ENCODE data around the gene PSMB7. TPM values are rescaled to one million over a fixed set of nuclear protein-coding genes. Genes with fewer than 3 reads are reported as not detected.

The PSMB7 gene
- polyA plus RNA-seq, 4 donors: 139 to 221 (median 189) TPM

GRCh38 chr9:124337562-124337961 lies 77.7 kb downstream of the PSMB7 start:
- no peak for FAIRE-seq
- Histone ChIP-seq H3K36me3 (ENCODE audit: control insufficient read depth in 3 of 3, insufficient read depth in 2 of 3, low read depth in 1 of 3, low read length in 3 of 3) (peaks cover 3 to 76% (median 4%) of the 10 kb centered on the region in 3 donors), H3K4me3 (ENCODE audit: low read depth in 1 of 3, low read length in 3 of 3) (no peak overlapping the region)

GRCh38 chr9:124335320-124335707 lies 79.9 kb downstream of the PSMB7 start:
- 86 to 89% (median 87%) methylated on average over 14 of the region's 14 CpGs for WGBS, 3 donors
- FAIRE-seq (no peak), DNase-seq (no peak)
- Histone ChIP-seq H3K9me3 (ENCODE audit: control insufficient read depth in 2 of 2, insufficient read depth in 1 of 2, low read depth in 1 of 2, low read length in 1 of 2) (peaks cover 0 to 5% of the 10 kb centered on the region in 2 donors), H3K4me1 (ENCODE audit: control insufficient read depth in 3 of 3, insufficient read depth in 2 of 3, low read depth in 1 of 3, low read length in 2 of 3) (no peaks in the 10 kb centered on the region), H3K4me3 (ENCODE audit: low read depth in 1 of 3, low read length in 3 of 3) (no peak overlapping the region), H3K27ac (ENCODE audit: low read depth in 1 of 3, low read length in 2 of 3) (no peak overlapping the region), H3K36me3 (ENCODE audit: control insufficient read depth in 3 of 3, insufficient read depth in 2 of 3, low read depth in 1 of 3, low read length in 3 of 3) (peaks cover 3 to 76% (median 4%) of the 10 kb centered on the region in 3 donors), H3K27me3 (ENCODE audit: control insufficient read depth in 3 of 3, insufficient read depth in 3 of 3, low read length in 3 of 3) (no peaks in the 10 kb centered on the region)

More at GRCh38 chr9:124337562-124337961, 77.7 kb downstream of the PSMB7 start:
- no peak for DNase-seq
- WGBS, 3 donors: 94 to 96% (median 96%) methylated on average over 5 of the region's 5 CpGs
- H3K4me1 ChIP-seq (ENCODE audit: control insufficient read depth in 3 of 3, insufficient read depth in 2 of 3, low read depth in 1 of 3, low read length in 2 of 3): no peaks in the 10 kb centered on the region
- H3K9me3 ChIP-seq (ENCODE audit: control insufficient read depth in 2 of 2, insufficient read depth in 1 of 2, low read depth in 1 of 2, low read length in 1 of 2): peaks cover 0 to 5% of the 10 kb centered on the region in 2 donors
- H3K27ac ChIP-seq (ENCODE audit: low read depth in 1 of 3, low read length in 2 of 3): no peak overlapping the region
- H3K27me3 ChIP-seq (ENCODE audit: control insufficient read depth in 3 of 3, insufficient read depth in 3 of 3, low read length in 3 of 3): no peaks in the 10 kb centered on the region

GRCh38 chr9:124334568-124335319 lies 80.5 kb downstream of the PSMB7 start:
- H3K9me3 ChIP-seq (ENCODE audit: control insufficient read depth in 2 of 2, insufficient read depth in 1 of 2, low read depth in 1 of 2, low read length in 1 of 2): peaks cover 0 to 5% of the 10 kb centered on the region in 2 donors
- H3K4me3 ChIP-seq (ENCODE audit: low read depth in 1 of 3, low read length in 3 of 3): no peak overlapping the region
- H3K27me3 ChIP-seq (ENCODE audit: control insufficient read depth in 3 of 3, insufficient read depth in 3 of 3, low read length in 3 of 3): no peaks in the 10 kb centered on the region
- no peak overlapping the region for H3K27ac ChIP-seq (ENCODE audit: low read depth in 1 of 3, low read length in 2 of 3)
- no peak for DNase-seq
- H3K36me3 ChIP-seq (ENCODE audit: control insufficient read depth in 3 of 3, insufficient read depth in 2 of 3, low read depth in 1 of 3, low read length in 3 of 3): peaks cover 3 to 76% (median 4%) of the 10 kb centered on the region in 3 donors
- no peaks in the 10 kb centered on the region for H3K4me1 ChIP-seq (ENCODE audit: control insufficient read depth in 3 of 3, insufficient read depth in 2 of 3, low read depth in 1 of 3, low read length in 2 of 3)
- no peak for FAIRE-seq
- WGBS, 3 donors: 90 to 93% (median 91%) methylated on average over 15 of the region's 15 CpGs

GRCh38 chr9:124333203-124333579 lies 82.1 kb downstream of the PSMB7 start:
- no peak for DNase-seq
- H3K9me3 ChIP-seq (ENCODE audit: control insufficient read depth in 2 of 2, insufficient read depth in 1 of 2, low read depth in 1 of 2, low read length in 1 of 2): peaks cover 0 to 5% of the 10 kb centered on the region in 2 donors
- peaks cover 4 to 82% (median 8%) of the 10 kb centered on the region in 3 donors for H3K36me3 ChIP-seq (ENCODE audit: control insufficient read depth in 3 of 3, insufficient read depth in 2 of 3, low read depth in 1 of 3, low read length in 3 of 3)
- no peaks in the 10 kb centered on the region for H3K27me3 ChIP-seq (ENCODE audit: control insufficient read depth in 3 of 3, insufficient read depth in 3 of 3, low read length in 3 of 3)
- 92 to 98% (median 96%) methylated on average over 7 of the region's 7 CpGs for WGBS, 3 donors
- H3K4me3 ChIP-seq (ENCODE audit: low read depth in 1 of 3, low read length in 3 of 3): no peak overlapping the region
- FAIRE-seq: no peak
- no peak overlapping the region for H3K27ac ChIP-seq (ENCODE audit: low read depth in 1 of 3, low read length in 2 of 3)
- H3K4me1 ChIP-seq (ENCODE audit: control insufficient read depth in 3 of 3, insufficient read depth in 2 of 3, low read depth in 1 of 3, low read length in 2 of 3): no peaks in the 10 kb centered on the region

- peaks cover 4 to 84% (median 8%) of the 10 kb centered on the region in 3 donors for H3K36me3 ChIP-seq (ENCODE audit: control insufficient read depth in 3 of 3, insufficient read depth in 2 of 3, low read depth in 1 of 3, low read length in 3 of 3)
- DNase-seq (no peak), FAIRE-seq (no peak)
- WGBS, 3 donors: 76 to 86% (median 85%) methylated on average over 25 to 28 of the region's 28 CpGs
- H3K4me1 ChIP-seq (ENCODE audit: control insufficient read depth in 3 of 3, insufficient read depth in 2 of 3, low read depth in 1 of 3, low read length in 2 of 3): no peaks in the 10 kb centered on the region
- H3K9me3 ChIP-seq (ENCODE audit: control insufficient read depth in 2 of 2, insufficient read depth in 1 of 2, low read depth in 1 of 2, low read length in 1 of 2): peaks cover 0 to 5% of the 10 kb centered on the region in 2 donors
- no peaks in the 10 kb centered on the region for H3K27me3 ChIP-seq (ENCODE audit: control insufficient read depth in 3 of 3, insufficient read depth in 3 of 3, low read length in 3 of 3)
- no peak overlapping the region for H3K27ac ChIP-seq (ENCODE audit: low read depth in 1 of 3, low read length in 2 of 3)
- no peak overlapping the region for H3K4me3 ChIP-seq (ENCODE audit: low read depth in 1 of 3, low read length in 3 of 3)
These were observed 82.7 kb downstream of the PSMB7 start for GRCh38 chr9:124332361-124333202.

- Histone ChIP-seq H3K27me3 (ENCODE audit: control insufficient read depth in 3 of 3, insufficient read depth in 3 of 3, low read length in 3 of 3) (no peaks in the 10 kb centered on the region), H3K27ac (ENCODE audit: low read depth in 1 of 3, low read length in 2 of 3) (no peak overlapping the region), H3K9me3 (ENCODE audit: control insufficient read depth in 2 of 2, insufficient read depth in 1 of 2, low read depth in 1 of 2, low read length in 1 of 2) (no peaks in the 10 kb centered on the region), H3K36me3 (ENCODE audit: control insufficient read depth in 3 of 3, insufficient read depth in 2 of 3, low read depth in 1 of 3, low read length in 3 of 3) (peaks cover 2 to 89% (median 8%) of the 10 kb centered on the region in 3 donors), H3K4me3 (ENCODE audit: low read depth in 1 of 3, low read length in 3 of 3) (no peak overlapping the region), H3K4me1 (ENCODE audit: control insufficient read depth in 3 of 3, insufficient read depth in 2 of 3, low read depth in 1 of 3, low read length in 2 of 3) (no peaks in the 10 kb centered on the region)
- WGBS, 3 donors: 83 to 89% (median 89%) methylated on average over 9 to 11 of the region's 11 CpGs
- no peak for FAIRE-seq
- no peak for DNase-seq
These were observed 83.7 kb downstream of the PSMB7 start for GRCh38 chr9:124331580-124331979.

- FAIRE-seq (no peak), DNase-seq (no peak)
- H3K36me3 ChIP-seq (ENCODE audit: control insufficient read depth in 3 of 3, insufficient read depth in 2 of 3, low read depth in 1 of 3, low read length in 3 of 3): peaks cover 0 to 93% (median 8%) of the 10 kb centered on the region in 3 donors
- no peaks in the 10 kb centered on the region for H3K27me3 ChIP-seq (ENCODE audit: control insufficient read depth in 3 of 3, insufficient read depth in 3 of 3, low read length in 3 of 3)
- no peaks in the 10 kb centered on the region for H3K4me1 ChIP-seq (ENCODE audit: control insufficient read depth in 3 of 3, insufficient read depth in 2 of 3, low read depth in 1 of 3, low read length in 2 of 3)
- H3K9me3 ChIP-seq (ENCODE audit: control insufficient read depth in 2 of 2, insufficient read depth in 1 of 2, low read depth in 1 of 2, low read length in 1 of 2): no peaks in the 10 kb centered on the region
- H3K4me3 ChIP-seq (ENCODE audit: low read depth in 1 of 3, low read length in 3 of 3): no peak overlapping the region
- H3K27ac ChIP-seq (ENCODE audit: low read depth in 1 of 3, low read length in 2 of 3): no peak overlapping the region
- WGBS, 3 donors: 88 to 91% (median 90%) methylated on average over 29 of the region's 29 CpGs
These were observed 85.1 kb downstream of the PSMB7 start for GRCh38 chr9:124330011-124330697.

GRCh38 chr9:124329206-124329792 lies 85.9 kb downstream of the PSMB7 start:
- peaks cover 0 to 91% (median 8%) of the 10 kb centered on the region in 3 donors for H3K36me3 ChIP-seq (ENCODE audit: control insufficient read depth in 3 of 3, insufficient read depth in 2 of 3, low read depth in 1 of 3, low read length in 3 of 3)
- no peak overlapping the region for H3K27ac ChIP-seq (ENCODE audit: low read depth in 1 of 3, low read length in 2 of 3)
- H3K4me3 ChIP-seq (ENCODE audit: low read depth in 1 of 3, low read length in 3 of 3): no peak overlapping the region
- no peaks in the 10 kb centered on the region for H3K27me3 ChIP-seq (ENCODE audit: control insufficient read depth in 3 of 3, insufficient read depth in 3 of 3, low read length in 3 of 3)
- WGBS, 3 donors: 89 to 94% (median 93%) methylated on average over 19 of the region's 19 CpGs
- H3K9me3 ChIP-seq (ENCODE audit: control insufficient read depth in 2 of 2, insufficient read depth in 1 of 2, low read depth in 1 of 2, low read length in 1 of 2): no peaks in the 10 kb centered on the region
- no peaks in the 10 kb centered on the region for H3K4me1 ChIP-seq (ENCODE audit: control insufficient read depth in 3 of 3, insufficient read depth in 2 of 3, low read depth in 1 of 3, low read length in 2 of 3)
- no peak for DNase-seq
- FAIRE-seq: no peak

All from small intestine (tissue), 7 donors.